ENCODE data around the gene AZGP1.

- no peak for TF ChIP-seq CTCF (IDR thresholded peaks at IDR 0.05)
- no peak for TF ChIP-seq POLR2A (IDR thresholded peaks at IDR 0.05)
Observed at GRCh38 chr7:99955247-99955646, 20.6 kb downstream of the AZGP1 start.
